SHP77 treated with DMSO at 0.1 percent for 48 hours (cell line): ENCODE data around the gene NDE1.
"Not testable (repeated sequence)": the region's sequence is repeated elsewhere in the genome, so short reads cannot be mapped to it uniquely, and the experiment has no call there.

Experiments
- DNase-seq: peaks from one replicate; lab custom pipeline; 2025; lab: John Stamatoyannopoulos, UW

Gene NDE1

DNA sequence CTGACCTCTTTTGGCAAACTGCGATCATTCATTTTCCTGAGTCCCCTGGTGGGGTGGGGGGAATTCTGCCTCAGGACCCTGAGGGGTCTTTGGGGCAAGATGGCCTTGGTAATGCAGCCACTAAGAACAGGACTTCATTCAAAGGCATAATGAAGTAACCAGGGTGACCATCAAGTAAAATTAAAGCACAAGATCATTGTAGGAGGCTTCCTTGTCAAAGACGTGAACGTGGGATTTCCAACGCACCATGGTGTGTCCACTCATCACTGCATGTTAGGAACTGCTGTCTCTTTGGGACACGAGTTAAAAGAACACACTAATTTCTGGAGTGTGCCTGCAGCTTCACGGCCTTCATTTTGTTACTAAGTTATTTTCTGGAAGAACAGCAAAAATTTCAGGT lies 51.3 kb downstream of the NDE1 start:
- DNase-seq = no peak

DNA sequence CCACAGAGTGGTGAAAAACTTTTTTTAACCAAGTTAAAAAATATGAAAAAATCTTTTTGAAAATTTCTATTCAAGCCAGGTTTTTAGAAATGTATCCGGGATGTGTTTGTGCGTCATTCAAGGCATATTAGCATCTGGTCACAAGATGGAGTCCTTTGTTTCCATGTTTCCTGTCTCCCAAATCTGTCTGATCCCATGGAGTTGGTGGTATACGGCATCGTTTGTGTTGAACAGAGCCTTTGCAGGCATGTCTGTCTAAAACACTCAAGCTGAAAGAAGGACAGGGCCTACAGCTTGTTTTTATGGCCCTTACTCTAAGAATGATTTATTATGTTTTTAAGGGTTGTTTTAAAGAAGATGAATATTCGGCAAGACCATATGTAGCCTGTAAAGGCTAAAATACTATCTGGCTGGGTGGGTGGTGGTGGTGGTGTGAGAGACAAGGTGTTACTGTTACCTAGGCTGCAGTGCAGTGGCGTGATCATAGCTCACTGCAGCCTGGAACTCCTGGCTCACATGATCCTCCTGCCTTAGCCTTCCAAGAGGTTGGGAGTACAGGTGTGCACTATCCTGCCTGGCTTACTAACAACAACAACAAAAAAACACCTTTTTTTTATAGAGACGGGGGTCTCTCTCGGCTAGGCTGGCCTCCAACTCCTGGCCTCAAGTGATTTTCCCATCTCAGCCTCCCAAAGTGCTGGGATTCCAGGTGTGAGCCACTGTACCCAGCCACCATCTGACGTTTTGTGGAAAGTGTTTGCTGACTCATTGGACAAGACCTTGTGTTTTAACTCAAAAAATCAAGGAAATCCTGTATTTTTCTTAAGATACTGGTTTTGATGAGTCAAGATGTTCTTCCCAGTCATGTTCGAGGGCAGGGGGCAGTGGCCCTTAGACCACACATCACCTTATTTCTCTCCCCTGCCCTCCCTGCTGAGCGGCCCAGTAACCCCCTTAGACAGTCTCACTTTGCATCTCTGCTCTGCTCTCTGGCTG lies 52.2 kb downstream of the NDE1 start:
- no peak for DNase-seq

DNA sequence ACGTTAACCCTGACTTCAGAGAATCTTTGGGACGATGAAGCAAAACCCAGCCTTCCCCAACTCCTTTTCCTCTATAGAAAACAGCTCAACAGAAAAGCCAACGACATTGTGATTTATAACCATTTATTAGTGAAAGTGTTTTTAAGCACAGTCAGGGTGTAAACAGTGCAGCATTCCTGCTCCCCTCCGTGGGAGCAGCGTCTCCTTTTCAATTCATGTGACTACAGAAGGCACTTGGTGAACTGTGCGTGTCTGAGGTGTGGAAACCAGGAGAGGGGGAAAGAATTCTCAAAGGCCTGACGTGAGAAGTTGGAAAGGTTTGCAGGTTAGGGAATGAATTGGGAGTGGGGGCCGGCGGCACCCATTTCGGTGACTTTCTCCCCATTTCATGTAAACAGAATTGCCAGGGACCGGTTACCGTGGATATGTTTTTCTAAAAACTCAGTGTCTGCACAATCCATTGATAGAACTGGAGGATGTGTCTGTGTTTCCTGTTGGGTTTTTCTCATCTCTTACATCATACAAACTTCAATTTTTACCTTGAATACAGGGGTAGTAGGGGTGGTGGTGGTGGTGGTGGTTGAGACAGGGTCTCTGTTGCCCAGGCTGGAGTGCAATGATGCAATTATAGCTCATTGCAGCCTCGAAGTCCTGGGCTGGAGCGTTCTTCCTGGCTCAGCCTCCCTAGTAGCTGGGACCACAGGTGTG lies 53.1 kb downstream of the NDE1 start:
- DNase-seq = no peak

DNA sequence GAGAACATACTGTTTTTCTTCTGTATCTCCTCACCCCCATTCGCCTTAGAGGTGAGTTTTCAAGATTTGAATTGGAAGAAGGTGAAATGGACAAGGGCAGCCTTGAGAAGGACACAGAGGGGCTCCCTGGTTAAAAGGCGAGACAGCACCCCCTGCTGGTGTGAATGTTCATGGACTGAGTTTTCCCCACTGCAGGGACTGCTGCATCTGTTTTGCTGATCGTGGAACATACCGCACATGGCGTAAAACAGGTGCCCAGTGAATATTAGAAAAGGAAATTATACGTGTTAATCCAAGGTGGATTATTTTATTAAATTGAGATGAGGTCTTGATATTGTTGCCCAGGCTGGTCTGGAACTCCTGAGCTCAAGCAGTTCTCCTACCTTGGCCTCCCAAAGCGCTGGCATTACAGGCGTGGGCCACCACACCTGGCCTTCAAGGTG lies 54.5 kb downstream of the NDE1 start:
- DNase-seq = no peak

DNA sequence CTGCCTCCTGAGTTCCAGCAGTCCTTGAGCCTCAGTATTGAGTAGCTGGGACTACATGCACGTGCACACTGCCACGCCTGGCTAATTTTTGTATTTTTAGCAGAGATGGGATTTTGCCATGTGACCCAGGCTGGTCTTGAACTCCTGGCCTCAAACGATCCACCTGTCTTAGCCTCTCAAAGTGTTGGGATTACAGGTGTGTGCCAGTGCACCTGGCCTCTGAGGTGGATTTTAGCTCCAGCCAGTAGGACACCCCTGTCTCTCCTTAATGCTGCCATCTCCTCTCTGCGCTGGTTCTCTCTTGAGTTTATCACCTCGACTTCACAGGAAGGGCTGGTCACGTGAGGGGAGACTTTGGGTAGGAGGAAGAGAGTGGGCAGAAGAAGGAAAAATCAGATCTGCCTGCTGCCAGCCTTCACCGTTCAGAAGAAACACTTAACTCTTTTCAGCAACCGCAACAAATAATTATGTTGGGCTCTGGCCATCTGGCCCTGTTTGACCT lies 55.1 kb downstream of the NDE1 start:
- no peak for DNase-seq

DNA sequence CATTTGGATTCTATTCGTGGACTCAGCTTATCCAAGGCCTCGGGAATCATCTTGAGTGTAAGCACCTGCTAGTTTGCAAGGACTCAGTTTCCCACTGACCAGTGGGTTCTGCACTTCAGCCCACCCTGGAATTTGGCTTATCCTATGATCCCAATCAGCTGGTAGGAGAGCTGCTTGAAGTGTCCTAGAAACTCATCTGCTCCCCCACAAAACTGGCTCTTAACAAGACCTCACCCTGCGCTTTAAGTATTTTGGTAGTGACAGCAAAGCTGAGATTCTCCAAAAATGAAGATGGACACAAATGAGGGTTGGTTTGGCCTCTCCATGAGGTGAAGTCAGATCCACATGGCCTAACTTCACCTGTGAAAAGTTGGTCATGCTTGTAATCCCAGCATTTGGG lies 57.3 kb downstream of the NDE1 start:
- DNase-seq = no peak

DNA sequence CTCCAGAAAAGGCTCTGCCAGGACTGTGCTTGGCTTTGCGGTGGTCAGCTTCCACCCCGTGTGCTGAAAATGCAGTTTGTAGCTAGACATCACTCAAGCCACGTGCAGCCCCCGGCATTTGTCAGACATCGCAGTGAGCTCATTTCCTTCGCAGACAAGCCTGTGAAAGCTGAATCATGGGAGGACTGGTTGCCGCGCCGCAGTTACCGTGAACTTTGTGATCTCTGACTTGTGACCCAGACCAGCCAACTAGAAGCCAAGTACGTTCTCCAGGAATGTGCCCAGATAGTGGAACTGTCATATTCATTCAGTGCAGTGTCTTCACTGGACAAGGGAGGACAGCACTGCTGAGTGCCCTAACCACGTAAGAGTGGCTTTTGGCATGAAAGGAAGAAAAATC lies 58.1 kb downstream of the NDE1 start:
- no peak for DNase-seq

DNA sequence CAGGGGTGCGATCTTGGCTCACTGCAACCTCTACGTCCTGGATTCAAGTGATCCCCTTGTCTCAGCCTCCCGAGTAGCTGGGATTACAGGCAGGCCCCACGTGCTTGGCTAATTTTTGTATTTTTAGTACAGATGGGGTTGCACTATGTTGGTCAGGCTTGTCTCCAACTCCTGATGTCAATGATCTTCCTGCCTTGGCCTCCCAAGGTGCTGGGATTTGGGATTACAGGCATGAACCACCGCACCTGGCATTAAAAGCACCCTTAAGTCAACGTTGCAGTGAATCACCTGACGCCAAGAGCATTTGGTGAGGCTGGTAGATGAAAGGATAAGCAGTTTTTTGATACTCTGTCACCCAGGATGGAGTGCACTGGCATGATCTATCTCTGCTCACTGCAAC lies 59.0 kb downstream of the NDE1 start:
- no peak for DNase-seq

DNA sequence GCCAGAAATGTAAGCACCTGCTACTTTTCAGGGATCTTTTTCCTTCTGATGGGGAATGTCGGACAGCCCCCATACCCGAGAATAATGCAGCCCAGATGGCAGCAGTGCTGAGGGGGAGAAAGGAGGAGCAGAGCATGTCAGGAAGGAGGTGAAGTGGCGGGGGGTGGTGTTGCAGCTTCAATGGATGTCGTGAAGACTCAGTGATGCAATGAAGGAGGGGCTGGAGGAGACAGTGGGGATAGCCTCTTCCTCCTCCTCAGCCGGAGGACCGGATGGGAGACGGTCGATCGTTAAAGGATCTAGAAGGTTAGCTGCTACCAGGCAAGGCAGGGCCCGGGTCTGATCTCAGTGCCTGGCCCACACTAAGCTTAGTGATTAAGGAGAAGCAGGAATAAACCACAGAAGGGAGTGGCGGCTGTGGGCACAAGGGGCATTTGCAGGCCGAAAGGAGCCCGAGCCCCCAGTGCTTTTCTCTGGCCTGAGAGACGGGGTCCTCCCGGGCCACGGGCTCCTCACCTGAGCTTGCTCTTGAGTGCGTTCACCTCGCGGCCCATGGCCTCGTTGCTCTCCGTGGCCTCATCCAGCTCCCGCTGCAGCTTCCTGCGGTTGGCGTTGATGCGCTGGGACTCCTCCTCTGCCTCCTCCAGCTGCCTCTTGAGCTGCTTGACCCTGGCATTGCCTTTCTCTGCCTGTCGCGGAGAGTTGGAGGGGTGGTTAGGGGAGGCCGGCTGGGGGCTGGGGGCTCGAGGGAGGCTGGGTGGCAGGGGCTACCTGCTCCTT lies 64.5 kb downstream of the NDE1 start:
- DNase-seq = no peak

DNA sequence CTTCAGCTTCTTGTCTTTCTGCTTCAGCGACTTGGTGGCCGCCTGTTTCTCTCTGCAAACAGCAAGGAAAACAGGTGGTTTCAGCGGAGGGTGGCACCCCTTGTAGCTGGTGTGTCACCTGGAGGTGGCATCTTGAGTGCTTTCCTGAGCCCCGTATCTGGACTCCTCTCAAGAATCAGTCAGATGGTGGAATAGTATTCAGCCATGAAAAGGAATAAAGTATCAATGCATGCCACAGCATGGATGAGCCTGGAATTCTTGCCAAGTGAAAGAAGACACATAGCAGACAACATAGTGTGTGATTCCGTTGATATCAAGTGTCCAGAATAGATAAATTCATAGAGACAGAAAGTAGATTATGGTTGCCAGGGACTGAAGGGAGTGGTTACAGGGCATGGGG lies 65.2 kb downstream of the NDE1 start:
- DNase-seq = no peak

DNA sequence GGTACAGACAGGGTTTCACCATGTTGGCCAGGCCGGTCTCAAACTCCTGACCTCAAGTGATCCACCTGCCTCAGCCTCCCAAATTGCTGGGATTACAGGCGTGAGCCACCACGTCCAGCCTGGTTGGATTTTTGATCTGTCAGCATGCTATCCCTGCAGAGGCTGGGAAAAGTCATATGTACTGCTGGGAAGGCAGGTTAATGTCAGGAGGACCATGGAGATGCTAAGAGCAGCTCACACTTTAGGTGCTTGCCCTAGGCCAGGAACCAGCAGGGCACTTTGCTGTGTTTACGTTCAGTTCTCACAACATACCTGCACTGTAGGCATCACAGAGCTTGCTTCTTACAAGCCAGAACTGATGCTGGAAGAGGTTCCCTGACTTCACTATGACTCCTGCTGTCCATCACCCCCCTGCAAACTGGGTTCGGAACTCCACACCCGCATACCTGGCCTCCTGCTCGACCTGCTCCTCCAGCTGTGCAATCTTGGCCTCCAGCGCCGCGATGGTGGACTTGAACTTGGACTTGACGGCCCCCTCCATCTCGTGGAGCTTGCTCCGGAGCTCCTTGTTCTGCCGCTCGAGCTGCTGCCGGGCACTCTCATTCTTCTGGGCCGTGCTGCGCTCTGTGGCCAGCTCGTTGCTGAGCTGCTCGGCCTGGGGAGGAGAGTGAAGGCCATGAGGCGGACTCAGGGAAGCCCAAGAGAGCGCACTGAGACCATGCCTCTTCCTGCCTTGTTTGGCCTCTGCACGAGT lies 66.8 kb downstream of the NDE1 start:
- DNase-seq = no peak

DNA sequence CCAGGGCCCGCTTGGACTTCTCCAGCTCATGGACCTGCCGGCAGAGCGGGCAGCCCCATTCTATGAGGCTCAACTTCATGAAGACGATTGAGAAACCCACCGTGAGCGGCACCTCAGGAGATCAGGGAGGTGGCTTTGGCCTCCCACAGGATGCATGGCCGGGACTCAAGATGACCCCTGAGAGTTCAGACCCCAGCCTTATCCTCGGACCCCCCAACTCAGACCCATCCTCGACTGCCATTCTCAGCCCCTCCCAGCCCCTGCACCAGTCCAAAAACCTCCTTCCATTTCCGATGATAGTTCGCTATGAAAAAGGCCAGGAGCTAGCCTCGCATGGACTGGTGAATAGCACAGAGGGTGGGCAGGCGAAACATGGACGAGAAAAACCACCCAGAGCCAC lies 71.0 kb downstream of the NDE1 start:
- DNase-seq = no peak

DNA sequence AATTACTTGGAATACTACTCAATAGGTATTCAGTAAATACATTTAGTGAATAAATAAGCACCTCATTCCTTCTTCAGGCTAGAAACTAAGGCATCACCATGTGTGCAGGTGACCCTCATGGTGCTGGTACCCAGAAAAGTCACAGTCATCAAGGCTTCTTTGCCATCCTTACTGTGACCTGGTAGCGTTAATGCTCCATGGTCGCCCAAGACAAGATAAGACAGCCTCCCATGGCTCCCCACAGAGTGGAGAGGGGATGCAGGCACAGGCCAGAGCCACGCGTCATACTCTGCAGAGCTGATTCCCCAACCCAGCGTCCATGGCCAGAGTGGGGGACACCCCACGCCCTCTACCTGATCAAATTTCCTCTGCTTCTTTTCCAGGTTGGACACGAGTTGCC lies 73.8 kb downstream of the NDE1 start:
- no peak for DNase-seq

DNA sequence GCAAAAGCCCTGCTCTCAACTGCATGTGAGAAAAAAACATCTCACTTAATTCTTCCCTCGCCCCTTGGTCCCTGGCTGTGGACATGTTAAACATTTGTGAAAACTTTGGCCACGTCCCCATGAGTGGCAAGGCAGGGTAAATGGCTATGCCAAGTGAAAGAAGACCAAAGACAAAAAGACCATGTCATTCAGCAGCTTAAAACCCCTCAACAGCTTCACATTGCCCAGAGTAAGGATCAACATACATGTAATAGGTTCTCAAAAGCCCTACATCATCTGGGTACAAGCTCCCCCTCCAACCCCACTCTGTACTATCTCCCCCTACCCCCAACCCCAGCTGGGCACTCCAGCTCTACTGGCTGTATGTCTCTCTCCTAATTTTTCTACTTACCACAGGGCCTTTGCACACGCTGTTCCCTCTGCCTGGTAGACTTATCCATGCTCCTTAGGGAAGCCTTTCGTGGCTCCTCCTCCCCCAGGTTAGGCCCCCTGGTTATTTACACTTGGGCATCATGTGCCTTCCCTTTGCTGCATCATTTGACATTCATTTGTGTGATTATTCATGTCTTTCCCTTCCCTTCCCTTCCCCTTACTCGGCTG lies 75.7 kb downstream of the NDE1 start:
- DNase-seq = no peak

DNA sequence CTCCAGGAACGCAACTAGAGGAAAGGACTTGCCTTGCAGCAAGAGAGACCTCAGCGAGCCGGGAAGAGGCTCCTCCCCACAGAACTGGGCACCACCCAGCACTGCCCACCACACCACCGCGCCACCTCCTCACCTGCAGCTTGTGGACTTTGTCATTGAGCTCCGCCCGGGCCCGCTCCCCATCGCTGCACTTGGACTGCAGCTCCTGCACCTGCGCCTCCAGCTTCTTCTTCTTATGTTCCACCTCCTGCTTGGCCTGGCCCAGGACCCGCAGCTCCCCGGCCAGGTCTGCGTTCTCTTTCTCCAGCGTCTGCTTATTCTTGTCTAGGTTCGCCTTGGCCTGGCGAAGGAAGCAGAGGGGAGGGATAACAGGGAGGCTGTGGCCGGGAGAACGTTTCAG lies 76.7 kb downstream of the NDE1 start:
- DNase-seq = no peak

DNA sequence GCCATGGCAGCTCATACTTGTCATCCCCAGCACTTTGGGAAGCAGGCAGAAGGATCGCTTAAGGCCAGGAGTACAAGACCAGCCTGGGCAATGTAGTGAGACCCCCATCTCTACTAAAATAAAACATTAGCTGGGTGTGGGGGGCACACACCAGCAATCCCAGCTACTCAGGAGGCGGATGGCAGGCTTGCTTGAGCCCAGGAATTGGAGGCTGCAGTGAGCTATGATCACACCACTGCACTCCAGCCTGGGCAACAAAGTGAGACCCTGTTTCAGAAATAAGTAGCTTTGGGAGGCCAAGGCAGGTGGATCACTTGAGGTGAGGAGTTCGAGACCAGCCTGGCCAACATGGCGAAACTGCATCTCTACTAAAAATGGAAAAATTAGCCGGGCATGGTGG lies 77.7 kb downstream of the NDE1 start:
- not testable (repeated sequence) for DNase-seq

DNA sequence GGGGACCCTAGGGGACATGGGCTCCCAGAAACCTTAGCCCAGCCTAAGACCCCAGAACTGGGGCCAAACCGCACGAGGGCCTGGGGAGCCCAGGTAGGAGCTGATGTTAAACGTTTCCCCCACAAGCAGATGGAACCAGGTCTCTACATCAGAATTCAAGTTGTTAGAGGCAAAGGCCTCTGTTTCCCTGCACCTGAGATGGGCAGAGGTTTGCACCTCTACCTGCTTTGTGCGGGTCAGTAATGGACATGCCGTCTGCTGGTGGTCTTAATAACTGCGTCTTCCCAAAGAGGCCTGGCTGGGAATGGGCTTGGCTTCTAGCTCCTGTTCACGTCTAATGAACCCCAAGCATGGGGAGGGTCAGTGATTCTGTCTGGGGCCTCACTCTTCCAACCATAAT lies 79.1 kb downstream of the NDE1 start:
- no peak for DNase-seq

DNA sequence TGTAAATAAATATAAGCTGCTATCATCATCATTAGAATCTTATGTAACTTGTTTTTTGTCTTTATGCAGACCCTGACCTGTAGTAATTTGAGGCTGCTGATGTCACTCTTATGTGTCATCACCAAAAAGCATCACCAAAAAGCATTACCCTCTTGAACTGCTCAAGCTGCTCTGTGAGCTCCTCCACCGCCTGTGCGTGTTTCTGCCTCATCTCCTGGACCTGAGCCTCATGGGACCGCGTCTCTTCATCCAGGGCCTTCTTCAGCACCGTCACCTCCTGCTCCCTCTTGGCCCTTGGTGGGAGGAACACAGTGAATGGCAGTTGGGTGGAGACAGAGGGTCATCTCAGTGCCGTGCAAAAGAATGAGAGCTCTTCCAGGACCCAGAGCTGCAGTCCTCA lies 82.4 kb downstream of the NDE1 start:
- no peak for DNase-seq

DNA sequence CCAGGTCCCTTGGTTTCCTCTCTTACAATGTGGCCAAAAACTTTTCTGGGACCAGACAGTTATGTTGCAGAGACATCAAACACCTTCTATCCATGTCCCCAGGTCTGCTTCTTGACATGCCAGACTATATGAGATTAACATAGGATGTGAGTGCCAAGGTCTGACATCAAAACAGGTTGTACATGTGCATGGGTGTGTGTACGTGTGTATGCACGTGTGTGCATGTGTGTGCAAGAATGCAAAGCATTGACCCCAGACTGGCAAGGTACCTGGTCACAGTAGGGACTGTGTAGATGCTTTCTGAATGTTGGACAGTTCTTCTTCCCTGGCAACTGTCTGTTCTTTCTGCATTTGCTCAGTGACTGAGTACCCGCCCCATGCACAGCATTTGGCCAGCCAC lies 85.6 kb downstream of the NDE1 start:
- DNase-seq = no peak

DNA sequence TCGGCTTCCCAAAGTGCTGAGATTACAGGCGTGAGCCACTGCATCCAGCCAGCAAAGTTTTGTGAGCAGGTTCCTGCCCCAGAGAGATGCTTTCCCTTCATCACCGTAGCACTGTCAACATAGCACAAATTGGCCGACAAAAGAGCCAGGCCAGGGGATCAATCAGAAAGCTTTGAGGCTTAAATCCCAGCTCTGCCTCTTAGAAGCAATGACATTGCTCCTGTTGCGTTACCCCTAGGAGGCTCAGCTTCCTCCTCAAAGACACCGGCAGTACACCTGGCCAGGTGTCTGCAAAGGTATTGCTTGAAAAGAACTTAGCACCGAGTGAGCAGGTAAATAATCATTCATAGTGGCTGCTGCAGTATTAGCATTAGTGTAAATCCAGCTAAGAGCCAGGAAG lies 86.5 kb downstream of the NDE1 start:
- DNase-seq = no peak

DNA sequence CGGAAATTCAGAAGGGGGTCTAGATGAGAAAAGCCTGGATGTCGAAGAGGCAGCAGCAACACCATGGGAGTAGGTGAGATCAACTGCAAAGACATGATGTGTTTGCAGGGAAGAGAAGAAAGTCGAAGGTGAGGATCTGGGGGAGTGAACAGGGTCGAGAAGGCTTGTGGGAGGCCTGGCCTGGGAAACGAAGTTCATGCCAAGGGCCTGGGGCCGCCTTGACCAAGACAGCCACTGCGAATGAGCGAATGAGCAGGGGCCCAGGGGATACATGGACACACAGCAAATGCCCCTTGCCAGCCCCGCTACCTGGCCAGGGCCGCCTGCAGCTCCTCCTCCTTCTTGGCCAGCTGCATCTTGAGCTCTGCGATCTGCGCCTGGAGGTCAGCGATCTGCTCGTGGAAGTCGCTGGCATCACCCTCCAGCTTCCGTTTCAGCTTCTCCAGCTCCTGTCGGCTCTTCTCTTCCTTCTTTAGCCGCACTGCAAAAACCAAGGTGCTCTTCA lies 87.1 kb downstream of the NDE1 start:
- DNase-seq = no peak
